GM06990 (cell line): Measurements from ENCODE around the gene CARD10.

ENCODE experiments used
- DNase-seq: peaks from one replicate; pipeline ENCODE4 v3.0.0-alpha.2; 2011; ENCODE audit not compliant: insufficient read length; ENCODE audit errors: extremely low read depth
- H3K27me3 ChIP-seq: replicated peaks from 2 replicates; pipeline ENCODE4 v1.6.0; 2011; ENCODE audit warnings: low read length; ENCODE audit not compliant: control insufficient read depth, insufficient read depth
- H3K36me3 ChIP-seq: 2 replicates; pipeline ENCODE4 v1.5.1; 2011; ENCODE audit warnings: low read length; ENCODE audit not compliant: control insufficient read depth, insufficient read depth
- H3K4me3 ChIP-seq: replicated peaks from 2 replicates; pipeline ENCODE4 v1.5.1; 2011; ENCODE audit warnings: low read depth, mild to moderate bottlenecking, control low read depth, low read length
- CTCF ChIP-seq: IDR thresholded peaks from 2 replicates; pipeline ENCODE4 v1.5.1; 2011; ENCODE audit warnings: low read length, control low read depth, mild to moderate bottlenecking, inconsistent platforms; ENCODE audit not compliant: insufficient read depth, poor library complexity, severe bottlenecking

CARD10 gene

DNA sequence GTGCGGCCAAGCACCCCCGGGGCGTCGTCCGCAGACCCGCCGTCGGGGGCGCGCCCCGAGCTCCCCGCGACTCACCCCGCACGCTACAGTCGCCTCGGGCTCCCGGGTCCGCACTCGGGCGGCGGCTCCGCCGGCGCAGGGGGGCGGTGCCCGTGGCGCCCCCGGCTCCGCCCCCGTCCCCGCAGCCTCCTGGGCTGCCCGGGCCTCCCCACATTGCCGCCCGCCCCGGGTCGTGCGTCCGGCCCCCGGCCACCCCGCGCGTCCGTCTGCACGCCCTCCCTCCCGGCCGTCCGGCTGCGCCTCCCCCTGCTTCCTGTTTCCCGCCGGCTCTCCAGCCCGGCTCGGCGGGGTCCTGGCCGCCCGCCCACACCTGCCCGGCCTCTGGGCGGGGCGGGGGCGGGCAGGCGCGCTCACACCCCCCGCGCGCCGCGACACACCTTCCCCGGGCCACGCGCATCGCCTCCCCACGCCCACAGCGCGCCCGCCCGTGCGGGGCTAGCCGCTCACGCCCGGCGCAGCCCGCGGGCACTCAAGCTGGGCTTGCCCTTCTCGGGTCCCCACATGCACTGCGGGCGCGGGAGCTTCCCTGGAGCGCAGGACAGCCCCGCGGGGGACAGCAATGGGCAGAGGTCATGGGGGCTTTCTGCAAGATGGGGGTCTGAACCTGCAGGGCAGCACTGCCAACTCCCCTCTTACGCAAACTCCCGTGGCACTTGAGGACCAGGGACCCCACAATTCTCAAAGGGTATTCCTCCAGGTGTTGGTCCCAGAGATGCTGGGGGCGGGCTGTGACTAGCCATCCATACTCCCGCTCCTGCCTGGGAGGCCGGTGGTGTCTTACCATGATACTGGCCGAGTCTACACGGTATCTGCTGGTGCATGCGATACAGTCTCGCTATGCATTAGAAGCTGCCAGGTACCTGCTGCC, at the start of gene CARD10:
CARD10 (minus strand) TSS at position 148 of the 928 bp plus-strand sequence. CDS start 215 bp downstream, outside the sequence.
- no peaks in the 10 kb centered on the region for H3K36me3 ChIP-seq
- no peaks in the 10 kb centered on the region; the same call in none of the 2 replicates for H3K27me3 ChIP-seq
- no peak for DNase-seq
- peak within 1 kb of the TSS; percentile 26 for H3K4me3 ChIP-seq
- no peak for TF ChIP-seq CTCF

- DNase-seq: no peak
- Histone ChIP-seq H3K36me3 (no peaks in the 10 kb centered on the region), H3K27me3 (no peaks in the 10 kb centered on the region; the same call in none of the 2 replicates), H3K4me3 (no peak overlapping the region)
- TF ChIP-seq CTCF: no peak
Measured at GRCh38 chr22:37568448-37569008, 49.3 kb upstream of the CARD10 start.

GRCh38 chr22:37568012-37568411, 48.8 kb upstream of the CARD10 start:
- Histone ChIP-seq H3K36me3 (no peaks in the 10 kb centered on the region), H3K27me3 (no peaks in the 10 kb centered on the region; the same call in none of the 2 replicates), H3K4me3 (no peak overlapping the region)
- no peak for DNase-seq
- TF ChIP-seq CTCF: no peak

DNA sequence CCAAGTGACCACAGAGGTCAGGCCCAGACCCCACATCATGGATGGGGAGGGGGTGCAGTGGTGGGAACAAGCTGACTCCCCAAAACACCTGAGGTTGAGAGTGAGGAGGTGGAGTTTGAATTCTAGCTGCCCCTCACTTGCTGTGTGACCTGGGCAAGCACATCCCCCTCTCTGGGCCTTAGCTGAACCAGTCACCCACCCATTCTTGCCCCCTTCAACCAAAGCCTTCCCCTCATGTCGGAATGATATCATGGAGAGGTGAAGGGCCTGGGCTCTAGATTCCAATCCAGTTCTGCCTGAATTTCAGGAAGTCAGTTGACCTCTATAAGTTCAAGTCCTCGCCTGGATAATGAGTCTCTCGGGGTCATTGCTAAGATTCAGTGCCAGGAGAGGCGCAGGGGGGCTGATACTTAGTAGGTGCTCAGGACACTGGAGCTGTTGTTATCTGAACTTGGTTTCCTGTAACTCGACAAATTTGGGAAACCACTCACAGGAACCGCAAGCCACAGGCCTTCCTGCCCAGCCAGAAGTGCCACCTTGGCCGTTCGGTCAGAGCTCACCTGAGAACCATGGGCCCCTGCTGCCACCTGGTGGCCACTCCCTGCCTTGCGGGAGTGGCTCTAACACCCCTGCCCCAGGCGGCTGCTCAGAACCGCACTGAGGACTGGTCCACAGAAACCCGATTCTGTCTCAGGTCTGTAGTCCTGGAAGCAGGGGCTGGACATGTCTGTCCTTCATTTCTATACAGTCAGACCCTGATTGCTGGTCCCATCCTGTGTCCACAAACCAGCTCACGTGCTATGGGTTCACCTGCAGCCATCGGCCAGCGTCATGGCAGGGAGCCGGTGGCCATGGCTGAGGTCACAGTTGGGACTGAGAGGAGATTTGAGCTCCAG, 47.9 kb upstream of the CARD10 start:
- peaks cover under 1% of the 10 kb centered on the region for H3K27me3 ChIP-seq
- no peaks in the 10 kb centered on the region for H3K36me3 ChIP-seq
- H3K4me3 ChIP-seq: no peak overlapping the region
- peak; percentile 84 for DNase-seq
- peak; percentile 98 for TF ChIP-seq CTCF

GRCh38 chr22:37566329-37566837, 47.2 kb upstream of the CARD10 start:
- peak; percentile 37 for DNase-seq
- TF ChIP-seq CTCF: no peak
- no peak overlapping the region for H3K4me3 ChIP-seq
- no peaks in the 10 kb centered on the region for H3K36me3 ChIP-seq
- H3K27me3 ChIP-seq: peaks cover 1% of the 10 kb centered on the region
